ENCODE data around the gene CD28. TPM values are rescaled to one million over a fixed set of nuclear protein-coding genes. Genes with fewer than 3 reads are reported as not detected.

Gene CD28
- polyA plus RNA-seq, 2 of the 4 experiments (the other 2 are of a cell fraction) = not detected

- FAIRE-seq = no peak
- ChIA-PET CTCF (interaction anchor here (1.6 kb wide), 1 partner anchor 9 kb away, joined by 5 read pairs; no protein-coding TSS in a partner anchor), POLR2A (no interaction called here)
Observed at GRCh38 chr2:203739351-203739750, 32.9 kb downstream of the CD28 start.

GRCh38 chr2:203740871-203741281 is 34.4 kb downstream of the CD28 start:
- Histone ChIP-seq H3K27ac (no peak overlapping the region), H3K4me3 (no peak overlapping the region), H3K4me1 (0 out of 3 replicates have a peak, but pooled peaks cover 6% of the 10 kb centered on the region), H3K9me3 (peaks cover 3% of the 10 kb centered on the region; the same call in 1 of the 3 replicates), H3K4me2 (no peak overlapping the region)
- DNase-seq (ENCODE audit: low read depth in 1 of 2, low spot score in 1 of 2) = no peak
- POLR2A ChIA-PET = no interaction called here
- CTCF ChIA-PET = no interaction called here
- 60% methylated on average over 2 of the region's 2 CpGs for WGBS (ENCODE audit: missing lambda C conversion rate)
- TF ChIP-seq ZSCAN20 (CRISPR knock-in tag; IDR thresholded peaks at IDR 0.05) (no peak), RNF2 (IDR thresholded peaks at IDR 0.05; ENCODE audit: borderline replicate concordance, low read depth) (no peak), CEBPB (IDR thresholded peaks at IDR 0.05) (no peak), RCOR1 (IDR thresholded peaks at IDR 0.05; ENCODE audit: low read depth, low read length) (no peak), ZNF302 (CRISPR knock-in tag; IDR thresholded peaks at IDR 0.05) (no peak), PBX3 (IDR thresholded peaks at IDR 0.05) (no peak), EHF (CRISPR knock-in tag; IDR thresholded peaks at IDR 0.05) (no peak), TP53 (CRISPR knock-in tag; IDR thresholded peaks at IDR 0.05) (no peak), ZC3H11A (IDR thresholded peaks at IDR 0.05) (no peak), ESRRA (IDR thresholded peaks at IDR 0.05; ENCODE audit: borderline replicate concordance, low read length) (no peak), CTCF (IDR thresholded peaks at IDR 0.05) (no peak), POLR2A (IDR thresholded peaks at IDR 0.05; ENCODE audit: low read length) (no peak), JUN (IDR thresholded peaks at IDR 0.05) (no peak), CHD4 (IDR thresholded peaks at IDR 0.05; ENCODE audit: borderline replicate concordance) (no peak), HES2 (IDR thresholded peaks at IDR 0.05) (no peak), GATA3 (IDR thresholded peaks at IDR 0.05; ENCODE audit: borderline replicate concordance) (no peak), HOXB5 (CRISPR knock-in tag; IDR thresholded peaks at IDR 0.05) (no peak), RAD21 (conservative IDR thresholded peaks at IDR 0.05 in 1 of 2, IDR thresholded peaks at IDR 0.05 in 1 of 2) (no peak), HOXA7 (CRISPR knock-in tag; IDR thresholded peaks at IDR 0.05) (no peak), SMC3 (IDR thresholded peaks at IDR 0.05) (no peak)
- no peak for FAIRE-seq
- ATAC-seq = no peak

More at GRCh38 chr2:203739351-203739750, 32.9 kb downstream of the CD28 start:
- DNase-seq (ENCODE audit: low read depth in 1 of 2, low spot score in 1 of 2) (no peak), ATAC-seq (no peak)
- 60% methylated on average over 2 of the region's 2 CpGs for WGBS (ENCODE audit: missing lambda C conversion rate)
- no peak for TF ChIP-seq MYC (IDR thresholded peaks at IDR 0.05; ENCODE audit: borderline replicate concordance, low read length)
- TF ChIP-seq RFX5 (IDR thresholded peaks at IDR 0.05) = no peak
- no peak for TF ChIP-seq RCOR1 (IDR thresholded peaks at IDR 0.05; ENCODE audit: low read depth, low read length)
- no peak for TF ChIP-seq POLR2AphosphoS2 (conservative IDR thresholded peaks at IDR 0.05; ENCODE audit: low read length)
- no peak for TF ChIP-seq NPAS2 (CRISPR knock-in tag; IDR thresholded peaks at IDR 0.05; ENCODE audit: borderline replicate concordance)
- no peak for TF ChIP-seq MAFK (IDR thresholded peaks at IDR 0.05; ENCODE audit: partially characterized antibody)
- no peak for TF ChIP-seq EP300 (IDR thresholded peaks at IDR 0.05)
- no peak for TF ChIP-seq HOXB5 (CRISPR knock-in tag; IDR thresholded peaks at IDR 0.05)
- no peak for TF ChIP-seq PBX3 (IDR thresholded peaks at IDR 0.05)
- no peak for TF ChIP-seq ELK1 (IDR thresholded peaks at IDR 0.05; ENCODE audit: low read depth, low read length)
- TF ChIP-seq RNF2 (IDR thresholded peaks at IDR 0.05; ENCODE audit: borderline replicate concordance, low read depth) = no peak
- TF ChIP-seq SMC3 (IDR thresholded peaks at IDR 0.05) = no peak
- no peak for TF ChIP-seq CBX8 (IDR thresholded peaks at IDR 0.05)
- no peak for TF ChIP-seq ZNF302 (CRISPR knock-in tag; IDR thresholded peaks at IDR 0.05)
- TF ChIP-seq CHD4 (IDR thresholded peaks at IDR 0.05; ENCODE audit: borderline replicate concordance) = no peak
- TF ChIP-seq HES2 (IDR thresholded peaks at IDR 0.05) = no peak
- no peak for TF ChIP-seq ATOH8 (CRISPR knock-in tag; IDR thresholded peaks at IDR 0.05; ENCODE audit: low read depth)
- no peaks in the 10 kb centered on the region for H3K9me3 ChIP-seq
- H3K4me2 ChIP-seq = no peak overlapping the region
- 0 out of 3 replicates have a peak, but pooled peaks cover 6% of the 10 kb centered on the region for H3K4me1 ChIP-seq
- H3K4me3 ChIP-seq = no peak overlapping the region
- no peak overlapping the region for H3K27ac ChIP-seq
